Measurements from ENCODE around the gene GPR55. TPM values are rescaled to one million over a fixed set of nuclear protein-coding genes. Genes with fewer than 3 reads are reported as not detected.
A peak's percentile ranks its signal among the peaks of the same experiment; 100 is the strongest.

Gene GPR55
- total RNA-seq, 1 experiment from 2014 or later: not detected

DNA sequence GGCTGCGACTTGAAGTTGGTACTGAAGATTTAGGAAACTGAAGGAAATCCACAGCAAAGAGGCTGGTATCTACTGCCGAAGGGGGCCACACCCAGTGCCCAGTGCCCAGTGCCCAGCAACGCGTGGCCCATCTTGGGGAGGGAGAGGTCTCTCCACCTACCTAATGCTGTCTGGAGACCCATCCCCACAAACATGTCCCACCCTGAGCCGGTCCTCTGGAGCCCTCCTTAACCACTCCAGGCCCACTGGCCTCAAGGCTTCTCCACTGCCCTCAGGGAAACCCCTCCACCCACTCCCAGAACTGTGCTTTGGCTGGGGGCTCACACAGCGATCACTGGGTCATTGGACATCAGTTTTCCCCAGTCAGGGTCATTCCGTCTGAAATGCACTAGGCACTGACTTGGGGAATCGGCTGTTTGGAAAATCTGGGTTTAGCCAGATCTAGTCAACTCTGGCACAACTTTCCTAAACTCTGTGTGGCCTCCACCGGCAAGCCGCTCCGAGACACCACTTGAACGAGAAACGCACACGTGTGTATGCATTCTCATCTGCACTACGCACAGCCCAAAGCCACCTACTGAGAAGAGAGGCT is 20.1 kb downstream of the GPR55 start:
- ATAC-seq: no peak
- no peak for DNase-seq (ENCODE audit: low read depth, low spot score)
- H2AFZ ChIP-seq (ENCODE audit: low read depth, low read length, poor library complexity, severe bottlenecking): no peak overlapping the region
- TF ChIP-seq POLR2AphosphoS5 (IDR thresholded peaks at IDR 0.05; ENCODE audit: low read depth, low read length) (no peak), ELF1 (IDR thresholded peaks at IDR 0.05; ENCODE audit: borderline replicate concordance, low read depth) (no peak), SIN3A (IDR thresholded peaks at IDR 0.05; ENCODE audit: low read depth) (no peak), SRF (IDR thresholded peaks at IDR 0.05; ENCODE audit: low read depth) (no peak), EGR1 (IDR thresholded peaks at IDR 0.05; ENCODE audit: low read depth) (no peak), TCF7L2 (IDR thresholded peaks at IDR 0.05; ENCODE audit: borderline replicate concordance, extremely low read depth, insufficient read depth, insufficient read length) (no peak), ZFX (IDR thresholded peaks at IDR 0.05) (no peak), CBX3 (IDR thresholded peaks at IDR 0.05; ENCODE audit: low read depth) (no peak), YY1 (IDR thresholded peaks at IDR 0.05; ENCODE audit: extremely low read depth, insufficient replicate concordance, low read depth, low read length) (no peak), JUND (IDR thresholded peaks at IDR 0.05) (no peak)
- TF ChIP-seq, protein P1, sequence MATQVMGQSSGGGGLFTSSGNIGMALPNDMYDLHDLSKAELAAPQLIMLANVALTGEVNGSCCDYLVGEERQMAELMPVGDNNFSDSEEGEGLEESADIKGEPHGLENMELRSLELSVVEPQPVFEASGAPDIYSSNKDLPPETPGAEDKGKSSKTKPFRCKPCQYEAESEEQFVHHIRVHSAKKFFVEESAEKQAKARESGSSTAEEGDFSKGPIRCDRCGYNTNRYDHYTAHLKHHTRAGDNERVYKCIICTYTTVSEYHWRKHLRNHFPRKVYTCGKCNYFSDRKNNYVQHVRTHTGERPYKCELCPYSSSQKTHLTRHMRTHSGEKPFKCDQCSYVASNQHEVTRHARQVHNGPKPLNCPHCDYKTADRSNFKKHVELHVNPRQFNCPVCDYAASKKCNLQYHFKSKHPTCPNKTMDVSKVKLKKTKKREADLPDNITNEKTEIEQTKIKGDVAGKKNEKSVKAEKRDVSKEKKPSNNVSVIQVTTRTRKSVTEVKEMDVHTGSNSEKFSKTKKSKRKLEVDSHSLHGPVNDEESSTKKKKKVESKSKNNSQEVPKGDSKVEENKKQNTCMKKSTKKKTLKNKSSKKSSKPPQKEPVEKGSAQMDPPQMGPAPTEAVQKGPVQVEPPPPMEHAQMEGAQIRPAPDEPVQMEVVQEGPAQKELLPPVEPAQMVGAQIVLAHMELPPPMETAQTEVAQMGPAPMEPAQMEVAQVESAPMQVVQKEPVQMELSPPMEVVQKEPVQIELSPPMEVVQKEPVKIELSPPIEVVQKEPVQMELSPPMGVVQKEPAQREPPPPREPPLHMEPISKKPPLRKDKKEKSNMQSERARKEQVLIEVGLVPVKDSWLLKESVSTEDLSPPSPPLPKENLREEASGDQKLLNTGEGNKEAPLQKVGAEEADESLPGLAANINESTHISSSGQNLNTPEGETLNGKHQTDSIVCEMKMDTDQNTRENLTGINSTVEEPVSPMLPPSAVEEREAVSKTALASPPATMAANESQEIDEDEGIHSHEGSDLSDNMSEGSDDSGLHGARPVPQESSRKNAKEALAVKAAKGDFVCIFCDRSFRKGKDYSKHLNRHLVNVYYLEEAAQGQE (IDR thresholded peaks at IDR 0.05; ENCODE audit: low read depth): no peak
- TF ChIP-seq, protein P2, sequence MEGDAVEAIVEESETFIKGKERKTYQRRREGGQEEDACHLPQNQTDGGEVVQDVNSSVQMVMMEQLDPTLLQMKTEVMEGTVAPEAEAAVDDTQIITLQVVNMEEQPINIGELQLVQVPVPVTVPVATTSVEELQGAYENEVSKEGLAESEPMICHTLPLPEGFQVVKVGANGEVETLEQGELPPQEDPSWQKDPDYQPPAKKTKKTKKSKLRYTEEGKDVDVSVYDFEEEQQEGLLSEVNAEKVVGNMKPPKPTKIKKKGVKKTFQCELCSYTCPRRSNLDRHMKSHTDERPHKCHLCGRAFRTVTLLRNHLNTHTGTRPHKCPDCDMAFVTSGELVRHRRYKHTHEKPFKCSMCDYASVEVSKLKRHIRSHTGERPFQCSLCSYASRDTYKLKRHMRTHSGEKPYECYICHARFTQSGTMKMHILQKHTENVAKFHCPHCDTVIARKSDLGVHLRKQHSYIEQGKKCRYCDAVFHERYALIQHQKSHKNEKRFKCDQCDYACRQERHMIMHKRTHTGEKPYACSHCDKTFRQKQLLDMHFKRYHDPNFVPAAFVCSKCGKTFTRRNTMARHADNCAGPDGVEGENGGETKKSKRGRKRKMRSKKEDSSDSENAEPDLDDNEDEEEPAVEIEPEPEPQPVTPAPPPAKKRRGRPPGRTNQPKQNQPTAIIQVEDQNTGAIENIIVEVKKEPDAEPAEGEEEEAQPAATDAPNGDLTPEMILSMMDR (IDR thresholded peaks at IDR 0.05 in 2 of 3, conservative IDR thresholded peaks at IDR 0.05 in 1 of 3; ENCODE audit: borderline replicate concordance in 1 of 3, insufficient read depth in 1 of 3, low read depth in 2 of 3, low read length in 2 of 3): no peak
- TF ChIP-seq, protein P3, sequence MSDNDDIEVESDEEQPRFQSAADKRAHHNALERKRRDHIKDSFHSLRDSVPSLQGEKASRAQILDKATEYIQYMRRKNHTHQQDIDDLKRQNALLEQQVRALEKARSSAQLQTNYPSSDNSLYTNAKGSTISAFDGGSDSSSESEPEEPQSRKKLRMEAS (IDR thresholded peaks at IDR 0.05): no peak
- TF ChIP-seq, protein P4, sequence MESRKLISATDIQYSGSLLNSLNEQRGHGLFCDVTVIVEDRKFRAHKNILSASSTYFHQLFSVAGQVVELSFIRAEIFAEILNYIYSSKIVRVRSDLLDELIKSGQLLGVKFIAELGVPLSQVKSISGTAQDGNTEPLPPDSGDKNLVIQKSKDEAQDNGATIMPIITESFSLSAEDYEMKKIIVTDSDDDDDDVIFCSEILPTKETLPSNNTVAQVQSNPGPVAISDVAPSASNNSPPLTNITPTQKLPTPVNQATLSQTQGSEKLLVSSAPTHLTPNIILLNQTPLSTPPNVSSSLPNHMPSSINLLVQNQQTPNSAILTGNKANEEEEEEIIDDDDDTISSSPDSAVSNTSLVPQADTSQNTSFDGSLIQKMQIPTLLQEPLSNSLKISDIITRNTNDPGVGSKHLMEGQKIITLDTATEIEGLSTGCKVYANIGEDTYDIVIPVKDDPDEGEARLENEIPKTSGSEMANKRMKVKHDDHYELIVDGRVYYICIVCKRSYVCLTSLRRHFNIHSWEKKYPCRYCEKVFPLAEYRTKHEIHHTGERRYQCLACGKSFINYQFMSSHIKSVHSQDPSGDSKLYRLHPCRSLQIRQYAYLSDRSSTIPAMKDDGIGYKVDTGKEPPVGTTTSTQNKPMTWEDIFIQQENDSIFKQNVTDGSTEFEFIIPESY (IDR thresholded peaks at IDR 0.05; ENCODE audit: extremely low read depth, insufficient replicate concordance, low read length): no peak
- H3K27ac ChIP-seq (ENCODE audit: low read depth, low read length): no peak overlapping the region
- BruUV-seq (replicated peaks): no TSS peak
- H3K4me3 ChIP-seq (replicated peaks in 1 of 2; ENCODE audit: low read depth in 1 of 2, low read length in 2 of 2): no peak overlapping the region
- H3K9me3 ChIP-seq (ENCODE audit: control insufficient read depth in 1 of 2, insufficient read depth in 1 of 2, low read depth in 1 of 2, low read length in 2 of 2): no peaks in the 10 kb centered on the region
- RAD21 ChIA-PET (ENCODE audit: low non-redundant PET in 1 of 2, low total read pairs in 2 of 2, uncharacterized antibody in 2 of 2, unreplicated experiment in 2 of 2): interaction anchor here in 1 of 2 experiments (0.6 kb wide), 1 partner anchor 35 kb away, joined by 3 read pairs; no protein-coding TSS in a partner anchor
- H3K9ac ChIP-seq (ENCODE audit: low read length): no peak overlapping the region
- H3K79me2 ChIP-seq (ENCODE audit: insufficient read depth, low read length): no peaks in the 10 kb centered on the region
- peak overlapping the region; percentile 61 for H3K4me2 ChIP-seq (ENCODE audit: low read length)
- H4K20me1 ChIP-seq (ENCODE audit: insufficient read depth): no peaks in the 10 kb centered on the region
- intact Hi-C loops (cut with micrococcal nuclease): no loop called here
- CTCF ChIA-PET: interaction anchor here (3.7 kb wide), 1 partner anchor 81 kb away, joined by 28 read pairs; no protein-coding TSS in a partner anchor
- peaks cover 28 to 42% of the 10 kb centered on the region in 2 experiments for H3K4me1 ChIP-seq (ENCODE audit: control insufficient read depth in 1 of 2, insufficient read depth in 2 of 2, low read length in 2 of 2)
- POLR2A ChIA-PET: interaction anchor here (0.9 kb wide), 1 partner anchor 19 kb away, joined by 3 read pairs; no protein-coding TSS in a partner anchor
- no peaks in the 10 kb centered on the region for H3K9me2 ChIP-seq (ENCODE audit: insufficient read depth)
- peaks cover 28% of the 10 kb centered on the region; the same call in 1 of the 2 replicates for H3K27me3 ChIP-seq (ENCODE audit: insufficient read depth, low read length)
- no peaks in the 10 kb centered on the region for H3K36me3 ChIP-seq (ENCODE audit: control insufficient read depth in 1 of 2, insufficient read depth in 2 of 2, low read length in 2 of 2)

All from HCT116 (cell line).